ENCODE measurements around the gene TXNDC12.
"Not testable (repeated sequence)": the region's sequence is repeated elsewhere in the genome, so short reads cannot be mapped to it uniquely, and the experiment has no call there.

Gene TXNDC12

GRCh38 chr1:52045666-52046195 is 9.3 kb downstream of the TXNDC12 start:
- not testable (repeated sequence) for H3K27me3 ChIP-seq (ENCODE audit: control insufficient read depth, insufficient read depth, low read length); H3K27ac ChIP-seq (ENCODE audit: low read depth, low read length); H3K9me3 ChIP-seq (ENCODE audit: control insufficient read depth, insufficient read depth, low read depth, low read length); H3K9ac ChIP-seq (ENCODE audit: low read length); H3K4me1 ChIP-seq (ENCODE audit: control insufficient read depth, insufficient read depth, low read length); H3K4me3 ChIP-seq (ENCODE audit: low read depth, low read length)
- peaks cover 17% of the 10 kb centered on the region for H3K36me3 ChIP-seq (ENCODE audit: control insufficient read depth, insufficient read depth, low read length)

DNA sequence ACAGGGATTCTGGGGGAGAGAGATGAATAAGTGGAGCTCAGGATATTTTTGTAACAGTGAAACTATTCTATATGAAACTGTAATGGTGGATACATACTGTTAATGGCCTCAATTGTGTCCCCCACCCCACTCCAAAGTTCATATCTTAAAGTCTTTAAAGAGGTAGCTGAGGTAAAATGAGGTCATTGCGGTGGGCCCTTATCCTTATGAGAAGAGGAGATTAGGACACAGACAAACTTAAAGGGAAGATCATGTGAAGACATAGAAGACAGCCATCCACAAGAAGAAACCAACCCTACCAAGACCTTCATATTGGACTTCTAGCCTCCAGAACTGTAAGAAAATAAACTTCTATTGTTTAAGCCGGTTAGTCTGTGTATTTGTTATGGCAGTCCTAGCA is 9.8 kb downstream of the TXNDC12 start:
- Histone ChIP-seq H3K27me3 (ENCODE audit: control insufficient read depth, insufficient read depth, low read length) (no peaks in the 10 kb centered on the region), H3K4me3 (ENCODE audit: low read depth, low read length) (no peak overlapping the region), H3K27ac (ENCODE audit: low read depth, low read length) (no peak overlapping the region), H3K4me1 (ENCODE audit: control insufficient read depth, insufficient read depth, low read length) (no peaks in the 10 kb centered on the region), H3K36me3 (ENCODE audit: control insufficient read depth, insufficient read depth, low read length) (peaks cover 19% of the 10 kb centered on the region), H3K9me3 (ENCODE audit: control insufficient read depth, insufficient read depth, low read depth, low read length) (no peaks in the 10 kb centered on the region), H3K9ac (ENCODE audit: low read length) (no peak overlapping the region)

- no peaks in the 10 kb centered on the region for H3K4me1 ChIP-seq (ENCODE audit: control insufficient read depth, insufficient read depth, low read length)
- no peaks in the 10 kb centered on the region for H3K9me3 ChIP-seq (ENCODE audit: control insufficient read depth, insufficient read depth, low read depth, low read length)
- peaks cover 46% of the 10 kb centered on the region for H3K36me3 ChIP-seq (ENCODE audit: control insufficient read depth, insufficient read depth, low read length)
- H3K27ac ChIP-seq (ENCODE audit: low read depth, low read length) = no peak overlapping the region
- H3K4me3 ChIP-seq (ENCODE audit: low read depth, low read length) = no peak overlapping the region
- no peaks in the 10 kb centered on the region for H3K27me3 ChIP-seq (ENCODE audit: control insufficient read depth, insufficient read depth, low read length)
- no peak overlapping the region for H3K9ac ChIP-seq (ENCODE audit: low read length)
These were observed 13.3 kb downstream of the TXNDC12 start for GRCh38 chr1:52041551-52042185.

DNA sequence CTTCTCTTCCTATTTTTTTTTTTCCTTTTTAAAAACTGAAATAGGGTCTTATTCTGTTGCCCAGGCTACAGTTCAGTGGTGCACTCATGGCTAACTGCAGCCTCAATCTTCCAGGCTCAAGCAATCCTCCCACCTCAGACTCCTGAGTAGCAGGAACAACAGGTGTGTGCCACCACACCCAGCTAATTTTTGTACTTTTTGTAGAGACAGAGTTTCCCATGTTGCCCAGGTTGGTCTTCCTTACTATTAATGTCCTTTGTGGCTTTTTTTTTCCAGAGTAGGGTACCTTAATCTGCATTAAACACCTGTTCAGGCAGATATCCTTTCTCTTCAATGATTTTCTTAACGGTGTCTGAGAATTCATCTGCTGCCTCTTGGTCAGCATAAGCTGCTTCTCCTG is 17.1 kb downstream of the TXNDC12 start:
- no peak overlapping the region for H3K27ac ChIP-seq (ENCODE audit: low read depth, low read length)

DNA sequence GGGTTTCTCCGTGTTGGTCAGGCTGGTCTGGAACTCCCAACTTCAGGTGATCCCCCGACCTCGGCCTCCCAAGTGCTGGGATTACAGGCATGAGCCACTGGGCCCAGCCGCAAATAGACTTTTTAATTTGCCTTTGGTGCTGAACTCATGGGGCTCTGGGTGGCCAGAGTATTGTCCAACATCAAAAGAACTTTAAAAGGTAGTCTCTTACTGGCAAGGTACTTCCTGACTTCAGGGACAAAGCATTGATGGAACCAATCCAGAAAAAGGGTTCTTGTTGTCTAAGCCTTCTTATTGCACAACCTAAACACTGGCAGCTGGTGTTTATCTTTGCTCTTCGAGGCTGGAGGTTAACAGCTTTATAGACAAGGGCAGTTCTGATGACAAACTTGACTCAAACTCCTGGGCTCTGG is 17.6 kb downstream of the TXNDC12 start:
- H3K9ac ChIP-seq (ENCODE audit: low read length) = no peak overlapping the region
- peaks cover 48% of the 10 kb centered on the region for H3K36me3 ChIP-seq (ENCODE audit: control insufficient read depth, insufficient read depth, low read length)
- H3K27me3 ChIP-seq (ENCODE audit: control insufficient read depth, insufficient read depth, low read length) = no peaks in the 10 kb centered on the region
- H3K27ac ChIP-seq (ENCODE audit: low read depth, low read length) = no peak overlapping the region
- peaks cover 2% of the 10 kb centered on the region for H3K4me1 ChIP-seq (ENCODE audit: control insufficient read depth, insufficient read depth, low read length)
- no peak overlapping the region for H3K4me3 ChIP-seq (ENCODE audit: low read depth, low read length)
- no peaks in the 10 kb centered on the region for H3K9me3 ChIP-seq (ENCODE audit: control insufficient read depth, insufficient read depth, low read depth, low read length)

More for the DNA sequence above, 17.1 kb downstream of the TXNDC12 start:
- Histone ChIP-seq H3K4me3 (ENCODE audit: low read depth, low read length) (no peak overlapping the region), H3K9ac (ENCODE audit: low read length) (no peak overlapping the region), H3K9me3 (ENCODE audit: control insufficient read depth, insufficient read depth, low read depth, low read length) (no peaks in the 10 kb centered on the region), H3K4me1 (ENCODE audit: control insufficient read depth, insufficient read depth, low read length) (no peaks in the 10 kb centered on the region), H3K36me3 (ENCODE audit: control insufficient read depth, insufficient read depth, low read length) (peaks cover 48% of the 10 kb centered on the region), H3K27me3 (ENCODE audit: control insufficient read depth, insufficient read depth, low read length) (no peaks in the 10 kb centered on the region)

- Histone ChIP-seq H3K27me3 (ENCODE audit: control insufficient read depth, insufficient read depth, low read length) (no peaks in the 10 kb centered on the region), H3K36me3 (ENCODE audit: control insufficient read depth, insufficient read depth, low read length) (peaks cover 33% of the 10 kb centered on the region), H3K27ac (ENCODE audit: low read depth, low read length) (no peak overlapping the region), H3K4me1 (ENCODE audit: control insufficient read depth, insufficient read depth, low read length) (peaks cover 9% of the 10 kb centered on the region), H3K9ac (ENCODE audit: low read length) (no peak overlapping the region), H3K9me3 (ENCODE audit: control insufficient read depth, insufficient read depth, low read depth, low read length) (no peaks in the 10 kb centered on the region), H3K4me3 (ENCODE audit: low read depth, low read length) (peak overlapping the region; percentile 87)
These were observed 21.0 kb downstream of the TXNDC12 start for GRCh38 chr1:52034050-52034384.

- peak within 1 kb of the TSS; percentile 59 for H3K27ac ChIP-seq (ENCODE audit: low read depth, low read length)
These were observed 21.6 kb downstream of the TXNDC12 start, which contains the start of gene KTI12 for GRCh38 chr1:52033190-52034049. KTI12 (minus strand) TSS chr1:52033810; CDS start chr1:52033761, 49 bp downstream.

DNA sequence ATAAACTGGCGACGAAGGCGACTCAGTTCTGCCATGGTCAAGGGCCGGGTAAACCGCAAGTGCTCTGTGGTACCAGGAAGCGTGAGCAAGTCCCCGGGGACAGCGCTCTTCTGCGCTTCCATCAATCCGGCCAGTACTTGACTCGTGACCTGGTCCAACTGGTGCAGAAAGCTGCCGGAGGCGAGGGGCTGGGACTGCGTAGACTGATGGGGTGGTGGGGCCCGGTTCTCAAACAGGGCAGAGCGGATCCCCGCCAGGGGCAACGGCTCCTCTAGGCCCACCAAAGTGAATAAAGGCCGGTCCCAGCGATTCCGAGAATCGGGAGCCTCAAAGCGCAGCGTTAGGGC is 22.2 kb downstream of the TXNDC12 start:
- Histone ChIP-seq H3K4me1 (ENCODE audit: control insufficient read depth, insufficient read depth, low read length) (peaks cover 9% of the 10 kb centered on the region), H3K9ac (ENCODE audit: low read length) (peak overlapping the region; percentile 92), H3K27me3 (ENCODE audit: control insufficient read depth, insufficient read depth, low read length) (no peaks in the 10 kb centered on the region), H3K9me3 (ENCODE audit: control insufficient read depth, insufficient read depth, low read depth, low read length) (no peaks in the 10 kb centered on the region), H3K4me3 (ENCODE audit: low read depth, low read length) (peak overlapping the region; percentile 87), H3K27ac (ENCODE audit: low read depth, low read length) (peak overlapping the region; percentile 59), H3K36me3 (ENCODE audit: control insufficient read depth, insufficient read depth, low read length) (peaks cover 22% of the 10 kb centered on the region)

More at GRCh38 chr1:52033190-52034049, 21.6 kb downstream of the TXNDC12 start, which contains the start of gene KTI12:
- peaks cover 29% of the 10 kb centered on the region for H3K36me3 ChIP-seq (ENCODE audit: control insufficient read depth, insufficient read depth, low read length)
- H3K4me1 ChIP-seq (ENCODE audit: control insufficient read depth, insufficient read depth, low read length) = peaks cover 9% of the 10 kb centered on the region
- peak within 1 kb of the TSS; percentile 87 for H3K4me3 ChIP-seq (ENCODE audit: low read depth, low read length)
- H3K27me3 ChIP-seq (ENCODE audit: control insufficient read depth, insufficient read depth, low read length) = no peaks in the 10 kb centered on the region
- H3K9me3 ChIP-seq (ENCODE audit: control insufficient read depth, insufficient read depth, low read depth, low read length) = no peaks in the 10 kb centered on the region
- H3K9ac ChIP-seq (ENCODE audit: low read length) = peak within 1 kb of the TSS; percentile 92

- peak overlapping the region; percentile 87 for H3K4me3 ChIP-seq (ENCODE audit: low read depth, low read length)
- H3K36me3 ChIP-seq (ENCODE audit: control insufficient read depth, insufficient read depth, low read length) = peaks cover 18% of the 10 kb centered on the region
- no peaks in the 10 kb centered on the region for H3K9me3 ChIP-seq (ENCODE audit: control insufficient read depth, insufficient read depth, low read depth, low read length)
- H3K4me1 ChIP-seq (ENCODE audit: control insufficient read depth, insufficient read depth, low read length) = peaks cover 9% of the 10 kb centered on the region
- peak overlapping the region; percentile 92 for H3K9ac ChIP-seq (ENCODE audit: low read length)
- no peaks in the 10 kb centered on the region for H3K27me3 ChIP-seq (ENCODE audit: control insufficient read depth, insufficient read depth, low read length)
- no peak overlapping the region for H3K27ac ChIP-seq (ENCODE audit: low read depth, low read length)
These were observed 22.7 kb downstream of the TXNDC12 start for GRCh38 chr1:52032124-52032784.

GRCh38 chr1:52028839-52029238 is 26.2 kb downstream of the TXNDC12 start:
- H3K9me3 ChIP-seq (ENCODE audit: control insufficient read depth, insufficient read depth, low read depth, low read length); H3K27ac ChIP-seq (ENCODE audit: low read depth, low read length); H3K4me1 ChIP-seq (ENCODE audit: control insufficient read depth, insufficient read depth, low read length); H3K9ac ChIP-seq (ENCODE audit: low read length); H3K27me3 ChIP-seq (ENCODE audit: control insufficient read depth, insufficient read depth, low read length); H3K4me3 ChIP-seq (ENCODE audit: low read depth, low read length): not testable (repeated sequence)
- peaks cover 28% of the 10 kb centered on the region for H3K36me3 ChIP-seq (ENCODE audit: control insufficient read depth, insufficient read depth, low read length)

DNA sequence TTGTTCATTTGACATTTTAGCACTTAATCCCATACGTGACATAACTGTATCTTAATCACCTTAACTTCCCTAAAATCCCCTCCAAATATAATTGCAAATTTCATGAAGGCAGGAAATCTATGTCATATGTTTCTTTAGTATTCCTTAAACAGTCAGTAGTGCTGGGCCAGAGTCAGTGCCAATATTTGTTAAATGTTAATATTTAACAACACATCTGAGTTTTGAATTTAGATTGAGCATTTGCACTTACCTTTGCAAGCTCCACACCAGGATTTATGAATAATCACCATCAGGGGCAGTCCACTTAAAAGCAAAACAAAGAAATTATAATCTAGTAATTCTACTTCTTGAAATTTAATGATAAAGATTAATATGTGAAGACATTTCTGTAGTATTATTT is 26.7 kb downstream of the TXNDC12 start:
- no peak overlapping the region for H3K4me3 ChIP-seq (ENCODE audit: low read depth, low read length)
- H3K9me3 ChIP-seq (ENCODE audit: control insufficient read depth, insufficient read depth, low read depth, low read length) = no peaks in the 10 kb centered on the region
- H3K36me3 ChIP-seq (ENCODE audit: control insufficient read depth, insufficient read depth, low read length) = peaks cover 33% of the 10 kb centered on the region
- peaks cover 9% of the 10 kb centered on the region for H3K4me1 ChIP-seq (ENCODE audit: control insufficient read depth, insufficient read depth, low read length)
- no peak overlapping the region for H3K27ac ChIP-seq (ENCODE audit: low read depth, low read length)
- no peak overlapping the region for H3K9ac ChIP-seq (ENCODE audit: low read length)
- no peaks in the 10 kb centered on the region for H3K27me3 ChIP-seq (ENCODE audit: control insufficient read depth, insufficient read depth, low read length)
